ENCODE data around the gene TROAP.
A peak's percentile ranks its signal among the peaks of the same experiment; 100 is the strongest.
"Not testable (repeated sequence)": the region's sequence is repeated elsewhere in the genome, so short reads cannot be mapped to it uniquely, and the experiment has no call there.

TROAP gene

GRCh38 chr12:49369411-49370145 lies 46.5 kb downstream of the TROAP start:
- DNase-seq, result peak; percentile 35

DNA sequence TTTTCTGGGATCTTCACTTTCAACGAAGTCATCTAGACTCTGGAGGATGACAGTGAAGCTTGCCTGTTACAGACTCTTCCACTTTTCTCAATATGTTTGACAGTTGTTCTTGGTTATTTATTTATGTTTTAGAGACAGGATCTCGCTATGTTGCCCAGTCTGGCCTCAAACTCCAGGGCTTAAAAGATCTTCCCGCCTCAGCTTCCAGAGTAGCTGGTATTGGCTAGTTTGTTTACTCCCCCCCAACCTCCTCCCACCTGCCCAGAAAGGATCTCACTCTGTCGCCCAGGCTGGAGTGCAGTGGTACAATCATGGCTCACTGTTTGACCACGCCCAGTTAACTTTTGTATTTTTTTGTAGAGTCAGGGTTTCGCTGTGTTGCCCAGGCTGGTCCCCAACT lies 47.5 kb downstream of the TROAP start:
- DNase-seq, result no peak

DNA sequence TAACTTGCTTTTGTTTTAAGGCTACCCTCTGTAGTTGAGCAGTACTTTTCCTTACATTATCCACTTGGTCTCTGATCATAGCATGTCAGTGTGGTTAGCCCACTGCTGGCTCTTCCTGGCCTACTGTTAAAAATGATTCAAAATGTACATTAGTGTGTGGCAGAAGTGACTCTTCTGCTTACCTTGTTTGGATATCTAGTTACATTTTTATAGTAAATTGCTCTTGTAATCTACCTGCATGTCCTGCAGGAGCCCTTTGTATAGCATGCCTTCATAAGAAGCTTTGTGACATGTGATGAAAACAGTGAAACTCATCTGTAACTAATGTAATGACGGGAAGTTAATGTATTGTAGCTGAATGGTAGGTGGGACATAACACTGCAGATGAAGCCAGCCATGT lies 52.4 kb downstream of the TROAP start:
- DNase-seq, result no peak

- no peak for DNase-seq
Observed at GRCh38 chr12:49377386-49377785, 54.3 kb downstream of the TROAP start.

DNA sequence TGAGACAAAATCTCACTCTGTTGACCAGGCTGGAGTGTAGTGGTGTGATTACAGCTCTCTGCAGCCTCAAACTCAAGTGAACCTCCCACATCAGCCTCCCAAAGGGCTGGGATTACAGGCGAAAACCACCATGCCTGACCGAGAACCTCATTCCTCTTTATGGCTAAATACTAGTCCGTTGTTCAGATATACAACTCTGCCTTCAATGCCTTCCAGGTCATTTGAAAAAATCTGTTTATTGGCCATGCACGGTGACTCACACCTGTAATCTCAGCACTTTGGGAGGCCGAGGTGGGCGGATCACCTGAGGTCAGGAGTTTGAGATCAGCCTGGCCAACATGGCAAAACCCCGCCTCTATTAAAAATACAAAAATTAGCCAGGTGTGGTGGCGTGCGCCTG lies 57.1 kb downstream of the TROAP start:
- DNase-seq, result not testable (repeated sequence)
